SK-N-SH treated with all-trans-retinoic acid at 6 μM for 48 hours (cell line): ENCODE measurements around the gene DPH3.

Experiments
- PPARA ChIP-seq: fragments of 250-450 bp; sonication (Bioruptor Pico); IDR thresholded peaks from 2 replicates; pipeline ENCODE4 v1.5.0; 2020; ENCODE audit warnings: mild to moderate bottlenecking, borderline replicate concordance
- ZNF565 ChIP-seq: fragments of 450-650 bp; formaldehyde crosslinking; conservative IDR thresholded peaks from 2 replicates; pipeline ENCODE4 v1.5.0; 2020; ENCODE audit warnings: low read depth, mild to moderate bottlenecking, moderate library complexity
- TF ChIP-seq, protein P1 (sequence below): fragments of 250-450 bp; sonication (Bioruptor Pico); IDR thresholded peaks from 2 replicates; pipeline ENCODE4 v1.5.1; 2020; ENCODE audit warnings: low read depth, mild to moderate bottlenecking, moderate library complexity
- TF ChIP-seq, protein P2 (sequence below): fragments of 250-450 bp; sonication (Bioruptor Pico); IDR thresholded peaks from 2 replicates; pipeline ENCODE4 v1.5.1; 2021; ENCODE audit warnings: mild to moderate bottlenecking, moderate library complexity

DNA sequence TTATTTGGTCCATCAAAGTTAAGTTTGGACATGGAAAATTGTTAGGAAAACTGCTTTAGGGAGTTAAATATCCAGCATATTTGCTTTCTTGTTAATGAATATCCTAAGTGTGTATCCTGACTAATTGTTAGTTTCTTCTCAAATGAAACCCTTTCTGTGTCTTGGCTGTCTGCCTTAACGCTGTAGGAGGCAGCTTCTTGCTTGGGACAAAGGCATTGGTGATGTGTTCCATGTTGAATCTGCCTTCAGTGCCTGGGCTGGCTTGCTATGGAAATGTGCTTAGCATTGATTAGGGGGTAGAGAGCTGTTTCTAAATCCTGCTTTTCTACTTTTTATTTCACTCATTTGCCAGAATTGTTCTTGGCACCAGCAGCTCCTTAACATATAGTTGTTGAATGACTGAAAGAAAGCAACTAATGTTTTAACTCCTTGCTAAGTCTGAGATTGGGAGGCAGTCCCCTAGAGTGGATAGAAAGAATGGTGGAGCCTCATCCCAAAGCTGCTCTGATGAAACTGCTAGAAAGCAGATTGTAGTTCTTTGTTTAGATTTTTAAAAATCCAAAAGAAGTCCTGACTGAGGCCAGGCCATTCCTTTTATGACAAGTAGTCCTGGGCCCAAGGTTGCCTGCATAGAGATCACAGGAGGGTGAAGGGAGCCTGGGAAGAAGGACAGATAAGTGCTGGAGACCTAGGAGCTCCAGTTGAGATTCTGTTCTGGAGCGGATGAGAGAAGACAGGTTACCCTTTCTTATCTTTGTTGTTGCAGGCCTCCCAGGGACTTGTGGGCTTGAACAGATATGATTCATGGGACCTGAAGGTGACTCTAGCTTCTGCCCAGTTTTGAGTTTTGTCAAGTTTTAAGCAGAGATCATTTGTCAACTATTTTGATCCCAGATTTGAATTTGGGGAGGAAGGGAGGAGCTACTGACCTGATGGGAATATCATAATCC is 39.6 kb upstream of the DPH3 start:
- TF ChIP-seq, protein P1, sequence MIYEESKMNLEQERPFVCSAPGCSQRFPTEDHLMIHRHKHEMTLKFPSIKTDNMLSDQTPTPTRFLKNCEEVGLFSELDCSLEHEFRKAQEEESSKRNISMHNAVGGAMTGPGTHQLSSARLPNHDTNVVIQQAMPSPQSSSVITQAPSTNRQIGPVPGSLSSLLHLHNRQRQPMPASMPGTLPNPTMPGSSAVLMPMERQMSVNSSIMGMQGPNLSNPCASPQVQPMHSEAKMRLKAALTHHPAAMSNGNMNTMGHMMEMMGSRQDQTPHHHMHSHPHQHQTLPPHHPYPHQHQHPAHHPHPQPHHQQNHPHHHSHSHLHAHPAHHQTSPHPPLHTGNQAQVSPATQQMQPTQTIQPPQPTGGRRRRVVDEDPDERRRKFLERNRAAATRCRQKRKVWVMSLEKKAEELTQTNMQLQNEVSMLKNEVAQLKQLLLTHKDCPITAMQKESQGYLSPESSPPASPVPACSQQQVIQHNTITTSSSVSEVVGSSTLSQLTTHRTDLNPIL: no peak
- TF ChIP-seq, protein P2, sequence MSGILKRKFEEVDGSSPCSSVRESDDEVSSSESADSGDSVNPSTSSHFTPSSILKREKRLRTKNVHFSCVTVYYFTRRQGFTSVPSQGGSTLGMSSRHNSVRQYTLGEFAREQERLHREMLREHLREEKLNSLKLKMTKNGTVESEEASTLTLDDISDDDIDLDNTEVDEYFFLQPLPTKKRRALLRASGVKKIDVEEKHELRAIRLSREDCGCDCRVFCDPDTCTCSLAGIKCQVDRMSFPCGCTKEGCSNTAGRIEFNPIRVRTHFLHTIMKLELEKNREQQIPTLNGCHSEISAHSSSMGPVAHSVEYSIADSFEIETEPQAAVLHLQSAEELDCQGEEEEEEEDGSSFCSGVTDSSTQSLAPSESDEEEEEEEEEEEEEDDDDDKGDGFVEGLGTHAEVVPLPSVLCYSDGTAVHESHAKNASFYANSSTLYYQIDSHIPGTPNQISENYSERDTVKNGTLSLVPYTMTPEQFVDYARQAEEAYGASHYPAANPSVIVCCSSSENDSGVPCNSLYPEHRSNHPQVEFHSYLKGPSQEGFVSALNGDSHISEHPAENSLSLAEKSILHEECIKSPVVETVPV (CRISPR knock-in tag): no peak
- no peak for TF ChIP-seq ZNF565 (CRISPR knock-in tag)
- no peak for TF ChIP-seq PPARA (CRISPR knock-in tag)
